Type B pancreatic cell (in vitro differentiated cells): ENCODE data around the gene GATAD2B. TPM values are rescaled to one million over a fixed set of nuclear protein-coding genes. Genes with fewer than 3 reads are reported as not detected.
A peak's percentile ranks its signal among the peaks of the same experiment; 100 is the strongest.
"Not testable (repeated sequence)": the region's sequence is repeated elsewhere in the genome, so short reads cannot be mapped to it uniquely, and the experiment has no call there.

Source experiments
- DNase-seq: peaks from one replicate; pipeline ENCODE4 v3.0.0; 2021; ENCODE audit warnings: mixed read lengths; ENCODE audit not compliant: unreplicated experiment; ENCODE audit errors: extremely low spot score
- H3K27ac Mint-ChIP-seq: 2 replicates; pipeline ENCODE4 v1.8.0; 2021; ENCODE audit warnings: mild to moderate bottlenecking, mixed read lengths
- H3K27me3 Mint-ChIP-seq: 2 replicates; pipeline ENCODE4 v1.8.0; 2021; ENCODE audit warnings: mixed read lengths
- H3K36me3 Mint-ChIP-seq: 2 replicates; pipeline ENCODE4 v1.8.0; 2021; ENCODE audit warnings: mixed read lengths
- H3K4me1 Mint-ChIP-seq: one replicate; pipeline ENCODE4 v1.8.0; 2021; ENCODE audit warnings: mixed read lengths; ENCODE audit not compliant: unreplicated experiment
- H3K4me3 Mint-ChIP-seq: 2 replicates; pipeline ENCODE4 v1.8.0; 2021; ENCODE audit warnings: mild to moderate bottlenecking, mixed read lengths
- H3K9me3 Mint-ChIP-seq: 2 replicates; pipeline ENCODE4 v1.8.0; 2021; ENCODE audit warnings: mixed read lengths
- CTCF ChIP-seq: fragments of 200-600 bp; sonication (generic); conservative IDR thresholded peaks from 2 replicates; pipeline ENCODE4 v1.5.0; 2021; ENCODE audit warnings: antibody characterized with exemption, mild to moderate bottlenecking
- total RNA-seq: library from RNA; stranded (reverse); gene quantifications from 2 replicates; pipeline ENCODE4 v1.2.1, GENCODE V29; 2021; ENCODE audit warnings: low replicate concordance

The GATAD2B gene
- total RNA-seq, 1 donor from 2014 or later: 51.4 TPM

- Mint-ChIP-seq H3K4me3 (no peak overlapping the region), H3K36me3 (peaks cover 7% of the 10 kb centered on the region), H3K27me3 (no peaks in the 10 kb centered on the region), H3K9me3 (no peaks in the 10 kb centered on the region), H3K4me1 (no peaks in the 10 kb centered on the region), H3K27ac (no peak overlapping the region)
- no peak for DNase-seq
- no peak for TF ChIP-seq CTCF
Measured at GRCh38 chr1:153906396-153906795, 16.4 kb downstream of the GATAD2B start.

- H3K27ac Mint-ChIP-seq, H3K9me3 Mint-ChIP-seq, H3K4me1 Mint-ChIP-seq, H3K4me3 Mint-ChIP-seq, H3K36me3 Mint-ChIP-seq, DNase-seq, H3K27me3 Mint-ChIP-seq: not testable (repeated sequence)
Measured at GRCh38 chr1:153905908-153906307, 16.9 kb downstream of the GATAD2B start.

GRCh38 chr1:153903841-153904455 lies 18.8 kb downstream of the GATAD2B start:
- Mint-ChIP-seq H3K27ac (no peak overlapping the region), H3K27me3 (no peaks in the 10 kb centered on the region), H3K4me3 (no peak overlapping the region), H3K4me1 (no peaks in the 10 kb centered on the region), H3K36me3 (peaks cover 11% of the 10 kb centered on the region), H3K9me3 (no peaks in the 10 kb centered on the region)
- DNase-seq: no peak
- TF ChIP-seq CTCF: no peak

- TF ChIP-seq CTCF: no peak
- Mint-ChIP-seq H3K27ac (no peak overlapping the region), H3K4me3 (no peak overlapping the region), H3K27me3 (no peaks in the 10 kb centered on the region), H3K36me3 (peaks cover 8% of the 10 kb centered on the region), H3K9me3 (no peaks in the 10 kb centered on the region), H3K4me1 (no peaks in the 10 kb centered on the region)
- no peak for DNase-seq
Measured at GRCh38 chr1:153899509-153899908, 23.3 kb downstream of the GATAD2B start.

GRCh38 chr1:153895866-153896265 lies 26.9 kb downstream of the GATAD2B start:
- H3K27ac Mint-ChIP-seq, H3K9me3 Mint-ChIP-seq, DNase-seq, H3K36me3 Mint-ChIP-seq, H3K27me3 Mint-ChIP-seq, H3K4me1 Mint-ChIP-seq, H3K4me3 Mint-ChIP-seq: not testable (repeated sequence)

- not testable (repeated sequence) for H3K9me3 Mint-ChIP-seq, H3K36me3 Mint-ChIP-seq, H3K27me3 Mint-ChIP-seq, H3K4me1 Mint-ChIP-seq, H3K4me3 Mint-ChIP-seq, H3K27ac Mint-ChIP-seq, DNase-seq
Measured at GRCh38 chr1:153891042-153891441, 31.7 kb downstream of the GATAD2B start.

- no peaks in the 10 kb centered on the region for H3K27me3 Mint-ChIP-seq
- H3K27ac Mint-ChIP-seq: peak overlapping the region; percentile 3
- H3K4me1 Mint-ChIP-seq: peaks cover 6% of the 10 kb centered on the region
- H3K36me3 Mint-ChIP-seq: peaks cover 9% of the 10 kb centered on the region
- DNase-seq: no peak
- no peaks in the 10 kb centered on the region for H3K9me3 Mint-ChIP-seq
- no peak overlapping the region for H3K4me3 Mint-ChIP-seq
- TF ChIP-seq CTCF: no peak
Measured at GRCh38 chr1:153888533-153888932, 34.2 kb downstream of the GATAD2B start.
